Measurements from ENCODE around the gene ZNF790.
"Not testable (repeated sequence)": the region's sequence is repeated elsewhere in the genome, so short reads cannot be mapped to it uniquely, and the experiment has no call there.

The ZNF790 gene

GRCh38 chr19:36837906-36838783 is at the start of gene ZNF790:
TSS of gene ZNF790 (minus strand) at chr19:36838387. CDS start at chr19:36825619, 12,768 bp downstream.
- DNase-seq (ENCODE audit: low read depth) = peak; percentile 73

- DNase-seq (ENCODE audit: low read depth) = no peak
Observed at GRCh38 chr19:36876993-36877938, 39.1 kb upstream of the ZNF790 start.

- DNase-seq (ENCODE audit: low read depth) = no peak
Observed at GRCh38 chr19:36851898-36852297, 13.7 kb upstream of the ZNF790 start.

GRCh38 chr19:36850559-36851442 is 12.6 kb upstream of the ZNF790 start, which contains the start of gene ZNF345:
TSS of gene ZNF345 (plus strand) at chr19:36850876. CDS start at chr19:36876831, 25,955 bp downstream.
- peak; percentile 77 for DNase-seq (ENCODE audit: low read depth)

GRCh38 chr19:36849701-36850558 is 11.7 kb upstream of the ZNF790 start:
- DNase-seq (ENCODE audit: low read depth) = peak; percentile 80

GRCh38 chr19:36847968-36848367 is 9.8 kb upstream of the ZNF790 start:
- DNase-seq (ENCODE audit: low read depth) = no peak

GRCh38 chr19:36838784-36839324 is 667 bp upstream of the ZNF790 start:
- no peak for DNase-seq (ENCODE audit: low read depth)

GRCh38 chr19:36837176-36837905 is 846 bp downstream of the ZNF790 start:
- no peak for DNase-seq (ENCODE audit: low read depth)

GRCh38 chr19:36833430-36833829 is 4.8 kb downstream of the ZNF790 start:
- DNase-seq (ENCODE audit: low read depth) = no peak

- no peak for DNase-seq (ENCODE audit: low read depth)
Observed at GRCh38 chr19:36821758-36822157, 16.4 kb downstream of the ZNF790 start.

- DNase-seq (ENCODE audit: low read depth) = no peak
Observed at GRCh38 chr19:36819130-36819630, 19.0 kb downstream of the ZNF790 start.

- DNase-seq (ENCODE audit: low read depth) = no peak
Observed at GRCh38 chr19:36807029-36807428, 31.2 kb downstream of the ZNF790 start.

GRCh38 chr19:36805364-36805763 is 32.8 kb downstream of the ZNF790 start:
- DNase-seq (ENCODE audit: low read depth) = no peak

- DNase-seq (ENCODE audit: low read depth) = no peak
Observed at GRCh38 chr19:36797786-36798108, 40.4 kb downstream of the ZNF790 start.

- DNase-seq (ENCODE audit: low read depth) = no peak
Observed at GRCh38 chr19:36796714-36796992, 41.5 kb downstream of the ZNF790 start.

GRCh38 chr19:36791420-36792141 is 46.6 kb downstream of the ZNF790 start:
- not testable (repeated sequence) for DNase-seq (ENCODE audit: low read depth)

GRCh38 chr19:36775768-36776167 is 62.4 kb downstream of the ZNF790 start:
- no peak for DNase-seq (ENCODE audit: low read depth)

- no peak for DNase-seq (ENCODE audit: low read depth)
Observed at GRCh38 chr19:36773223-36773579, 65.0 kb downstream of the ZNF790 start.

All from T-helper 22 cell (primary cell).